Left ventricle myocardium inferior (tissue), 1 donor: ENCODE data around the gene DDX18. TPM values are rescaled to one million over a fixed set of nuclear protein-coding genes. Genes with fewer than 3 reads are reported as not detected.
A peak's percentile ranks its signal among the peaks of the same experiment; 100 is the strongest.

Experiments
- DNase-seq: peaks from one replicate; pipeline ENCODE4 v3.0.0-alpha.2; 2020
- H3K27ac ChIP-seq: fragments of 200-600 bp; replicated peaks from 2 replicates; pipeline ENCODE4 v1.8.0; 2021
- H3K27me3 ChIP-seq: fragments of 200-600 bp; 2 replicates; pipeline ENCODE4 v1.8.0; 2021; ENCODE audit warnings: low read depth
- H3K36me3 ChIP-seq: fragments of 200-600 bp; 2 replicates; pipeline ENCODE4 v1.8.0; 2021
- H3K4me1 ChIP-seq: fragments of 200-600 bp; 2 replicates; pipeline ENCODE4 v1.8.0; 2021
- H3K4me3 ChIP-seq: fragments of 200-600 bp; 2 replicates; pipeline ENCODE4 v1.8.0; 2021; ENCODE audit warnings: mild to moderate bottlenecking, moderate library complexity
- H3K9me3 ChIP-seq: fragments of 200-600 bp; replicated peaks from 2 replicates; pipeline ENCODE4 v1.8.0; 2021
- CTCF ChIP-seq: fragments of 200-600 bp; IDR thresholded peaks from 2 replicates; pipeline ENCODE4 v1.8.0; 2021; ENCODE audit warnings: antibody characterized with exemption, mild to moderate bottlenecking, borderline replicate concordance
- intact Hi-C: fragments of 100-400 bp; cut with micrococcal nuclease; formaldehyde crosslinking; loops from one replicate; pipeline ENCODE4 v1.11.0; 2022
- total RNA-seq: library from RNA; stranded (reverse); fragmentation: NEBNext Ultra II Directional; extraction: Animal tissue kit (Norgen Biotek cat#: 25700); gene quantifications from one replicate; pipeline ENCODE4 v1.2.1, GENCODE V29; 2021
- donor health status: DM: no; HTN: yes; CAD: no; lungs with severe emphysema.

The DDX18 gene
- total RNA-seq, 1 donor from 2014 or later = 25.5 TPM

- Histone ChIP-seq H3K27ac (no peak overlapping the region), H3K27me3 (no peaks in the 10 kb centered on the region), H3K36me3 (no peaks in the 10 kb centered on the region), H3K9me3 (no peaks in the 10 kb centered on the region), H3K4me3 (no peak overlapping the region), H3K4me1 (no peaks in the 10 kb centered on the region)
- intact Hi-C loops = no loop called here
- TF ChIP-seq CTCF = no peak
- DNase-seq = no peak
Measured at GRCh38 chr2:117776888-117777287, 37.6 kb upstream of the DDX18 start.

- no peak overlapping the region for H3K4me3 ChIP-seq
- peak; percentile 69 for TF ChIP-seq CTCF
- H3K36me3 ChIP-seq = no peaks in the 10 kb centered on the region
- peaks cover 14% of the 10 kb centered on the region for H3K9me3 ChIP-seq
- DNase-seq = no peak
- intact Hi-C loops = loop anchor here (10.0 kb wide), 1 partner anchor 321 kb away; no protein-coding TSS in a partner anchor
- no peaks in the 10 kb centered on the region for H3K4me1 ChIP-seq
- H3K27ac ChIP-seq = no peak overlapping the region
- no peaks in the 10 kb centered on the region for H3K27me3 ChIP-seq
Measured at GRCh38 chr2:117785740-117786139, 28.8 kb upstream of the DDX18 start.

- intact Hi-C loops = loop anchor here (10.0 kb wide), 1 partner anchor 322 kb away; no protein-coding TSS in a partner anchor
- peaks cover 4% of the 10 kb centered on the region for H3K27me3 ChIP-seq
Measured at GRCh38 chr2:117786520-117786919, 28.0 kb upstream of the DDX18 start.

GRCh38 chr2:117789505-117789904 is 25.0 kb upstream of the DDX18 start:
- Histone ChIP-seq H3K4me1 (no peaks in the 10 kb centered on the region), H3K27ac (no peak overlapping the region), H3K9me3 (peaks cover 11% of the 10 kb centered on the region), H3K27me3 (peaks cover 11% of the 10 kb centered on the region), H3K4me3 (no peak overlapping the region), H3K36me3 (no peaks in the 10 kb centered on the region)
- intact Hi-C loops = loop anchor here (10.0 kb wide), 1 partner anchor 325 kb away; no protein-coding TSS in a partner anchor
- no peak for TF ChIP-seq CTCF
- DNase-seq = no peak

More at GRCh38 chr2:117786520-117786919, 28.0 kb upstream of the DDX18 start:
- no peak for DNase-seq
- Histone ChIP-seq H3K36me3 (no peaks in the 10 kb centered on the region), H3K27ac (no peak overlapping the region), H3K9me3 (peaks cover 14% of the 10 kb centered on the region), H3K4me1 (no peaks in the 10 kb centered on the region), H3K4me3 (no peak overlapping the region)
- no peak for TF ChIP-seq CTCF

GRCh38 chr2:117794668-117795067 is 19.8 kb upstream of the DDX18 start:
- intact Hi-C loops = no loop called here
- no peak for DNase-seq
- peaks cover 4% of the 10 kb centered on the region for H3K9me3 ChIP-seq
- no peaks in the 10 kb centered on the region for H3K4me1 ChIP-seq
- peaks cover 21% of the 10 kb centered on the region for H3K27me3 ChIP-seq
- no peaks in the 10 kb centered on the region for H3K36me3 ChIP-seq
- H3K4me3 ChIP-seq = no peak overlapping the region
- H3K27ac ChIP-seq = no peak overlapping the region
- TF ChIP-seq CTCF = no peak
